ENCODE results near the gene MMS19.

The MMS19 gene

DNA sequence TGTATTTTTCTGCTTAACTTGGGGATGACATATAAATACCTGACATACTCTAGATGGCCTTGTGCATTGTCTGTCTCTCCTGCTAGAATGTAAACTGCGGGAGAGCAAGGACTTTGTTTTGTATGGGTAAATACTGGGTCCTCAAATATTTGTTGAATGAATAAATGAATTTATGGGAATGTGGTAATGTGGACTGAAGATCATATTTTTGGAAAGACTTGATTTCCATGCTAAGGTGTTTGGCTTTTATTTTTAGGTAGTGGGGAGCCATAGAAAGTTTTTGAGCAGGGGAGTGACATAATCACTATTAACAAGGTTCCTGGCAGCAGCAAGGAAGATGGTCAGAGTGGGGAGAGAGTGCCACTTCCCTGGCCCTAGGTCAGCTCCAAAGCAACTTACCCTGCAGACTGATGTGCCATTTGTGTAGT is 27.5 kb upstream of the MMS19 start:
- DNase-seq, result no peak

GRCh38 chr10:97525086-97525485 is 26.9 kb upstream of the MMS19 start:
- no peak for DNase-seq

DNA sequence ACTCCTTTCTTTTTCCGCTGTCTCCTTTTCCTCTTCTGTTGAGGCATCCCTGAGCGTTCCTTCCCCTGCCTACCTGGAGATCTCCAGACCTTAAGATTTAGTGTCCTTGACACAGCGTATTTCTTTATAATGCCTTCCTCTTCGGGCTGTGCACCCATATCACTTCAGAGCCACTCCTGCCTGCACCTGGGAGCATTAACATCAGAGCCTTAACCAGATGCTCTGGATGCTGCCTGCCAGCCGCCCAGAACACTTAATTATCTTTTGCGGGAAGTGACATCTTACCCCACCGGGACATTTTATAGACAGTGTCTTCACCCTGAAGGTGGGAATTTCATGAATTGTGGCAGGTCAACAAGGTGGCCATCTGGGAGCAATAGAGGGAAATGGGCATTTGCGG is 24.7 kb upstream of the MMS19 start:
- DNase-seq, result no peak

GRCh38 chr10:97522071-97522470 is 23.8 kb upstream of the MMS19 start:
- peak in 3 of 56 donors; percentile 6 to 25 (median 6) for DNase-seq

DNA sequence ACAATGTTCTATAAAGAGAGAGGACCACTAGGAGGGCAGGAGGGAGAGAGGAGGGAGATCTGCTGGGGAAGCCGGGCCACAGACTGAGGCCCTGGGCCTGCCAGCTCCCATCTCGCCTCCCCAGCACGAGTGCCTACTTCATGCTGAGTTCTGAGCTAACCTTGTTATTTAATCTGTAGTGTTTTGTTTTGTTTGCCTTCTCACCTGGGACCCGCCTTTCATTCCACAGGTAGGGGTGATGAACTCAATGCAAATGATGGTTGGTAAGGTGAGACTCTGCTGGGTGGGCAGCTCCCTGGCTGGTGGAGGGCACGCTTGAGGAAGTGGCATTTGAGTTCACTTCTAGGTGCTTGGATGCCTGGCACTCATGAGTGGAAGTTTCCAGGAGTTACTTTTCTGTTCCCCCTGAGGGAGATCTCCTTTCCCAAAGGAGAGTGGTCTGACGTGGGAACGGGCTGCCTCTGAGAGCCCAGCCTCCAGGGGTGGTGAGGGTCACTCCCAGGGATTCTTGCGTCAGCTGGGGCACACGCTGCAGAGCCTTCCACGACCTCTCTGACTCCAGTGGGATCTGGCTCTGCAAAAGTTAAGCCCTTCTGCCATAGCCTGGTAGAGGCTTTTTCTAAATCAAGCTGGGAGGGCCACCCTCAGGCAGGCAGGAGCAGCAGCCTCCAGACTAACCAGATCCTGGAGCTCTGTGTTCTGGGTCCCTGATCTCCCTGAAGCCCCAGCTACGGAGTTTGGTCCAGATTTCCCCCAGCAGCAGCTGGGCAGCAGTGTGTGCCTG is 22.9 kb upstream of the MMS19 start:
- DNase-seq, result no peak

GRCh38 chr10:97520520-97520919 is 22.3 kb upstream of the MMS19 start:
- no peak for DNase-seq

DNA sequence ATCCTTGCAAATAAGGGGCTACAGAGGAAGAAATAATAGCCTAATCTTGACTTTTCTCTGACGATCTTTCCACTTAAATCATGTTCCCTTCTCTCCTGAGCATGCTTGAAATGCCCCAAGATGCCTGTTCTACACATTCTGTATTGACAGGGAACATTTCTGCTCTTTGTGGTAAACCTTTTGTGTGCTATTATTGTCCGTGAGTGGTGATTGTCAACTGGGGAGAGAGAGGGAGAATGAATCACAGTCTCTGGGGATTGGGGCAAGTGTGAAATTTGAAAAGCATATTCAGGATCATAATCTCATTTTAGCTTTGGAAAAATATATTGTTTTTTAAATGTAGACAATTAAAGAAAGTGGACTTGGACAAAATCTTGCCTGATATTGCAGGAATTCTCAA is 21.1 kb upstream of the MMS19 start:
- DNase-seq, result no peak

GRCh38 chr10:97518301-97519043 is 20.2 kb upstream of the MMS19 start:
- no peak for DNase-seq

DNA sequence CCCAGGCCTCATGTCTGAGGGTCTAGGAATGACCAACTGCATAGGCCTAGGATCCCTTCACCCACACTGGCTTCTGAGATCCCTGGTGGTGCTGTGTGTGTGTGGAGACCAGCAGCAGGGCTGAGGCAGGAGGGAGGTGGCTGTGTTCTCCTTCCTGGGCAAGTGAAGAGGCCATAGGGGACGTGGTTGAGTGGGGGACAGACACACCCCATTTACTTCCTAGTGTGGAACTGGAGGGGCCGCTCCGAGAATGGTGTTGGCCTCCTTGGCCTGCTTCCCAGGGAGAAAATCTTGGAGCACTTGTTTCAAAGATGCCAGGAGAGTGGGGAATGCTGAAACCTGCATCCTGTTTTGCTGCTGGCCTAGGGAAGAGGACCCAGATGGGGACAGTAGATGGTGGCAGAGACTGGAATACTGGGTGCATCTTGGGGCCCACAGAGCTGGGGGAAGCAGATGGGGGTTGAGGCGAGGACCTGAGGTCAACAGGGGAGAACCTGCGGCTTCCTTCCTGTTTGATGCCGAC is 19.6 kb upstream of the MMS19 start:
- DNase-seq, result no peak

DNA sequence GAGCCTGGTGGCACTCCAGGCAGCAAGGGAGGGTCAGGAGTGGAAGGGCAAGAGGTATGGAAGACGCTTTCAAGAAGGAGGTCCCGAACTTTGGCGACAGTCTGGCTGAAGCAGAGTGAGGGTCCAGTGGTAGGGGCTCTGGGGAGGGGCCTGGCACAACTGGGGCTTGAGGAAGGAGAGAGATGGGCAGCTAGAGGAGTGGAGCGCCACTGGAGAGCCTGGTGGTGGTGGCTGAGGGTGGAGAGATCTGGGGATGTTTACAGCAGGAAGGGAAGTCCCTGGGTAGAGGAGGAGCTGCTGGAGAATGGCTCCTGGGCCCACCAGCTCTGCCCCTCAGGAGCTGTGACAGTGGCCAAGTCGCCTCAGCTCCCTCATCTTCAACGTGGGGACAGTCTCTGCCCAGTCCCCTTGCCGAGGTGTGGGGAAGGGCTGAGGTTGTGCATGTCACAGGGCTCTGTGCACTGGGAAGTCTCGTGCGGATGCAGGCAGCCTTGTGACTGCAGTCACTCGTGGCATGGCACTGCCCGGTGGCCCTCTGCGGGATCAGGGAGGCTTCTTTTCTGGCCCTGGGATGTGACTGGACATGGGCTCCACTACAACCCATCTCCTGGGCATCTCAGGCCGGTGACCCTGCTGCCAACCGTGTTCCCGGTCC is 19.0 kb upstream of the MMS19 start:
- DNase-seq, result no peak

DNA sequence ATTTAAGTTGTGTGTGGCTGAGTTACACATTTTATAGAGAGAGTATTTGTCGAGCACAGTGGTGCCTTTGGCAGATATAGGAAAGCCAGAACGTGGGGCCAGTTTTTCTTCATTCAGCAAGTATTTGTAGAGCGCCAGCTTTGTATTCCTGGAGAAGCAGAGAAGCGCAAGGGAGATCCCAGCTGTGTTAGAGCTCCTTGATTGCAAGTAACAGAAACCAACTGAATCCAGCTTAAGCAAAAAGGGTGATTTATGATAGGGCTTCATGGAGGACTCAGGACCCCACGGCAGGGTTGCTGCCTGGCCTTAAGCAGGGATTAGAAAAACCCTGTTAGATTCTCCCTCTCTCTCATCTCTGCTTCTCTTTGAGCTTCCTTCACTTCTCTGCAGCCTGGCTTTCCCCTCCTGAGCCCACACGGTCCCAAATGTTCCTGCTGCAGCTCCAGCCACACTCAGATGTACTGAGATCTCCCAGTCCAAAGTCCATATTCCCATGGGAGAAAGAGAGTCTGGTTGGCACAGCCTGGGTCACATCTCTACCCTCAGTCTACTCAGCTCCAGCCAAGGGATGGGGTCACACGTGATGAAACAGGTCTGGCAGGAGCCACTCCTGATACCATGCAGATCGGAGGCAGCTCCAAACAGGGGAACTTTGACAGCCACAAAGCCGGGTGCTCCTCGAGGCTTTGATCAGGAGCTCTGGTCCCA is 17.2 kb upstream of the MMS19 start:
- DNase-seq, result no peak

- no peak for DNase-seq
Observed at GRCh38 chr10:97514344-97514743, 16.1 kb upstream of the MMS19 start.

DNA sequence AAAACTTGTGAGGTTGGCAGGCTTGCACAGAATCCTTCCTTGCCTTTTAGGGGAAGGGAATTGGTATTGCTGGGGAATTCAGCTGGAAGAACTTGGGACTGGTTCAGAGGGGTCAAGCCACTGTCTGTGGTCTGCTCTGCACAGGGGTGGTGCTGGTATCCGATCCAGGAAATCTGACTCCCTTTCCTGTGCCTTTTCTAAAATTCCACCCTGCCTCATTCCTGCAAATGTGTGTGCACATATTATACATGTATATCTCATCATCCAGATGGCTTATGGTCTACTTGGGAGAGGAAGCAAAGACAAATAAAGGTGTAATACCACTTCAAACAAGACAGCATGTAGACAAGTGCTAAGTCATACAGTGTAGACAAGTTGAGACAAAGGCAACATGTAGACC is 14.8 kb upstream of the MMS19 start:
- DNase-seq, result no peak

- no peak for DNase-seq
Observed at GRCh38 chr10:97511711-97512440, 13.7 kb upstream of the MMS19 start.

DNA sequence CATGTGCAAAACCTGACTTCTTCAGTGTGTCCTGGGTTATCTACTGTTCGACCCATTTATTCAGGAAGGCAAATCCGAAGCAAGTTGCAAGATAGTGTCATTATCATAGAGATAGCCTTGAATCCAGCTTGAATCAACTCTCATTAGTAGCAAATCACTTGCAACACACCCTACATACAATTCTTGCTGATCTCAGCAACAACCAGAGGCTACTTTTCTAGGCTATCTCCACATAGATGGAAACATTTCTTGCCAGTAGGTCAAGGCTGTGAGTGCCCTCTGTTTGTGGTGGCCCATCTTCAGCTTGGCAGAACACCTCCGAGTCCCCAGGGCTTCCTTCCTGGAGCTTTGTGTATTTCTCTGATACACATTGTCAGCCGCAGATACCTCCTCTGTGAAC is 12.5 kb upstream of the MMS19 start:
- no peak for DNase-seq

DNA sequence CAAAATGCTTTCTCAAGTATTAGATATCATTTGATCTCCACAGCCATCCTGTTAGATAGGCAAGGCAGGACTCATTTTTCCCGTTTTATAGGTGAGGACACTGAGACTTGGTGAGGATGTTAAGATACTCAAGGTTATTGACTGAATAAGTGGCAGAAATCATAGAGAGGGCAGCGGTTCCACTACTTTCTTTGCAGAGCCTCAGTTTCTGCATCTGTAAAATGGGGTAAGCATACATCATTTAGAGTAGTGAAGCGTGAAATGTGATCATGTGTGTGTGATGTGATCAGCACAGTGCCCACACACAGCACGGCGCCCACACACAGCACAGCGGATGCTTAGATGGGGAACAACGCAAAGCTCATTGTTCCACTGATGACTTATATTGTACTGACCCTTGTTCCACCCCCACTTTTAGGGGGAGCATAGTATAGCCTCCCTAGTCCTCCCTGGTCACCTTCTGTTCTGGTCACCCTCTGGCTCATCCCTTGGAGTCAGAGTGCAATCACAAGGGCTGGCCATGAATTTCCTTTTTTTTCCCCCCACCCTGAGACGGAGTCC is 11.0 kb upstream of the MMS19 start:
- DNase-seq, result no peak

- peak in 9 of 56 donors; percentile 16 to 45 (median 19) for DNase-seq
Observed at GRCh38 chr10:97508342-97508741, 10.1 kb upstream of the MMS19 start.

GRCh38 chr10:97506199-97506991 is 8.2 kb upstream of the MMS19 start:
- DNase-seq, result no peak

GRCh38 chr10:97505152-97505551 is 6.9 kb upstream of the MMS19 start:
- DNase-seq, result no peak

GRCh38 chr10:97503406-97503805 is 5.2 kb upstream of the MMS19 start:
- no peak for DNase-seq
